K562 (cell line): Measurements from ENCODE around the gene KBTBD12. TPM values are rescaled to one million over a fixed set of nuclear protein-coding genes. Genes with fewer than 3 reads are reported as not detected.

Experiments used
- ASH1L ChIP-seq: fragments of 450-650 bp; IDR thresholded peaks from 2 replicates; pipeline ENCODE4 v1.6.1; 2018; ENCODE audit warnings: borderline replicate concordance, mild to moderate bottlenecking, low read depth; ENCODE audit not compliant: partially characterized antibody
- GATAD2B ChIP-seq: fragments of 450-650 bp; IDR thresholded peaks from 2 replicates; pipeline ENCODE4 v1.6.1; 2017; ENCODE audit warnings: mild to moderate bottlenecking, borderline replicate concordance
- MNT ChIP-seq, 2 experiments: fragments of 450-650 bp; conservative IDR thresholded peaks; 2 replicates each; pipeline ENCODE4 v1.6.1; 2017; ENCODE audit warnings: mild to moderate bottlenecking in 2 of 2, moderate library complexity in 2 of 2
- SNRNP70 ChIP-seq: fragments of 200-400 bp; formaldehyde crosslinking; optimal IDR thresholded peaks from 2 replicates; pipeline ENCODE3; 2017; ENCODE audit warnings: low read depth, low read length
- TAF1 ChIP-seq: IDR thresholded peaks from 2 replicates; pipeline ENCODE4 v1.6.1; 2011; ENCODE audit warnings: mild to moderate bottlenecking, low read length, moderate library complexity; ENCODE audit not compliant: insufficient read depth, control insufficient read depth, severe bottlenecking; ENCODE audit errors: extremely low read depth
- TFAM ChIP-seq: fragments of 250-450 bp; sonication (Bioruptor Pico); conservative IDR thresholded peaks from 2 replicates; pipeline ENCODE4 v1.5.0; 2021; ENCODE audit warnings: mild to moderate bottlenecking, moderate library complexity
- TSHZ1 ChIP-seq: fragments of 250-450 bp; sonication (Bioruptor Pico); IDR thresholded peaks from 2 replicates; pipeline ENCODE4 v1.4.0; 2020; ENCODE audit warnings: mild to moderate bottlenecking, moderate library complexity
- ZNF347 ChIP-seq: fragments of 450-650 bp; formaldehyde crosslinking; IDR thresholded peaks from 2 replicates; pipeline ENCODE4 v1.4.0; 2020; ENCODE audit warnings: low read depth, mild to moderate bottlenecking, moderate library complexity
- ZNF395 ChIP-seq: fragments of 200-800 bp; sonication (Bioruptor generic); IDR thresholded peaks from 2 replicates; pipeline ENCODE4 v1.6.1; 2017; ENCODE audit warnings: missing genetic modification characterization, missing compliant biosample characterization
- ZNF77 ChIP-seq: fragments of 250-450 bp; sonication (Bioruptor Pico); IDR thresholded peaks from 2 replicates; pipeline ENCODE4 v1.5.0; 2020
- polyA plus RNA-seq, 8 experiments: library from polyadenylated mRNA; depleted of rRNA in 4 of 8; stranded (reverse) in 5 of 8; unstranded in 3 of 8; fragments of >200 nt; fragmentation: Nextera tagmentation in 2 of 8; fragmentation: Illumina TruSeq in 1 of 8; extraction: Ambion mirVana in 2 of 8; extraction: Trizol in 1 of 8; gene quantifications; 2 replicates each; pipeline versions ENCODE4 v1.2.1 to v1.2.3, GENCODE V29; 2011 to 2014; ENCODE audit warnings: inconsistent platforms in 1 of 8, missing spikeins in 1 of 8
- total RNA-seq, 7 experiments: library from RNA; depleted of rRNA in 6 of 7; stranded (reverse); fragments of >200 nt in 6 of 7; fragmentation: Illumina TruSeq in 2 of 7; extraction: Trizol in 2 of 7; gene quantifications; 2 replicates each; pipeline versions ENCODE4 v1.2.1 to v1.2.3, GENCODE V29; 2011 to 2021; ENCODE audit warnings: low replicate concordance in 1 of 7
- TF ChIP-seq, protein P1 (sequence below), 2 experiments: fragments of 200-800 bp in 1 of 2; sonication (Bioruptor generic) in 1 of 2; sonication (generic) in 1 of 2; formaldehyde crosslinking in 1 of 2; IDR thresholded peaks in 1 of 2; conservative IDR thresholded peaks in 1 of 2; 2 replicates each; pipeline versions ENCODE4 v1.5.0 to v1.6.1; 2016 to 2020; ENCODE audit warnings: missing compliant biosample characterization in 1 of 2, missing genetic modification characterization in 1 of 2, missing genetic modification reagents in 1 of 2
- TF ChIP-seq, protein P2 (sequence below), 3 experiments: fragments of 200-800 bp in 1 of 3; sonication (Bioruptor generic) in 1 of 3; sonication (generic) in 1 of 3; formaldehyde crosslinking in 1 of 3; IDR thresholded peaks; 2 replicates each; pipeline versions ENCODE4 v1.6.1 to v1.8.0; 2016 to 2022; ENCODE audit warnings: mild to moderate bottlenecking in 2 of 3, missing compliant biosample characterization in 2 of 3, missing genetic modification characterization in 2 of 3, missing genetic modification reagents in 1 of 3

Gene KBTBD12
- total and polyA plus RNA-seq, 9 of the 15 experiments (the other 6 are each of a cell fraction or from before 2014, with no cell fraction given): not detected

DNA sequence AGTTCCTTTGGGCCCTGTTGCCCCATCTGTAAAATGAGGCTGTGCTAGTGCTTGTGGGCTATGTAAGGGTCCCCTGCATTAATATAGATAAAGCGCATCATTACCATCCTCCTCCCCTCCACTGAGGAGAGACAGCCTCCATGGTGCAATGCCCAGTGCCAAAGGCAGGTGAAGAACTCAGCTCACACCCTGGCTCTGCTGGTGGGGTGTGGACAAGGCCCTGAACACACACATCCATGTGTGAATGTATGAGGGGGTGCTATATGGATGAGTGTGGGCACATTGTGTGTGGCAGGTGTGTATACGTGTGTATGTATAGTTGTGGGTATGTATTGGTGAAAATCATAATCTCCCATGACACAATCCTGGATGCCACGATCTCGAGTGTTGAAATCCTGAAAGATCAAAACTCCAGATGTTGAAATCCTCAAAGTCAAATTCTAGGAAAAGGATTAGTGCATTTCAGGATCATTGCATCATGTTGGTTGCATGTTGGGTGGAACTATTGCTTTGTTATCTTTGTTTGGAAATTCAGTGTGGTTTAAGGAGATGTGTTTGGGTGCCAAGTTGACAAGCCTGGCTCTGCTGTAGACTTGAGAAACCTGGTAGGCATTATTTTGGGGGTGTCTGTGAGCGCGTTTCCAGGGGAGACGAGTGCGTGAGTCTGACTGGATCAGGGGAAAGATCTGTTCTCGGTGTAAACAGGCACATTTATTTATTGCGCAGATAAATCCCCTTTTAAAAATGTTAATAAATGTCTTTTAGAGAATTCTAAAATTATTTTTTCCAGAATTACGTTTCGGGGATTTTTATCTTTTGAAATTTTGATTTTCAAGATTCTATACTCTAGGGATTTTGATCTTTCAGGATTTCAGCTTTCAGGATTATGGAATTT lies 95.2 kb downstream of the KBTBD12 start (continued):
- no peak for TF ChIP-seq MNT (conservative IDR thresholded peaks at IDR 0.05)
- no peak for TF ChIP-seq ZNF77 (CRISPR knock-in tag)
- no peak for TF ChIP-seq GATAD2B
- TF ChIP-seq, protein P1, sequence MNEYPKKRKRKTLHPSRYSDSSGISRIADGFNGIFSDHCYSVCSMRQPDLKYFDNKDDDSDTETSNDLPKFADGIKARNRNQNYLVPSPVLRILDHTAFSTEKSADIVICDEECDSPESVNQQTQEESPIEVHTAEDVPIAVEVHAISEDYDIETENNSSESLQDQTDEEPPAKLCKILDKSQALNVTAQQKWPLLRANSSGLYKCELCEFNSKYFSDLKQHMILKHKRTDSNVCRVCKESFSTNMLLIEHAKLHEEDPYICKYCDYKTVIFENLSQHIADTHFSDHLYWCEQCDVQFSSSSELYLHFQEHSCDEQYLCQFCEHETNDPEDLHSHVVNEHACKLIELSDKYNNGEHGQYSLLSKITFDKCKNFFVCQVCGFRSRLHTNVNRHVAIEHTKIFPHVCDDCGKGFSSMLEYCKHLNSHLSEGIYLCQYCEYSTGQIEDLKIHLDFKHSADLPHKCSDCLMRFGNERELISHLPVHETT (CRISPR knock-in tag; conservative IDR thresholded peaks at IDR 0.05 in 1 of 2, IDR thresholded peaks at IDR 0.05 in 1 of 2): no peak
- TF ChIP-seq SNRNP70: no peak
- no peak for TF ChIP-seq ASH1L
- TF ChIP-seq TAF1: no peak
- no peak for TF ChIP-seq TSHZ1 (CRISPR knock-in tag)
- TF ChIP-seq ZNF395 (CRISPR knock-in tag): peak; percentile 52; the same call in 1 of the 2 replicates
- TF ChIP-seq ZNF347 (CRISPR knock-in tag): no peak
- TF ChIP-seq, protein P2, sequence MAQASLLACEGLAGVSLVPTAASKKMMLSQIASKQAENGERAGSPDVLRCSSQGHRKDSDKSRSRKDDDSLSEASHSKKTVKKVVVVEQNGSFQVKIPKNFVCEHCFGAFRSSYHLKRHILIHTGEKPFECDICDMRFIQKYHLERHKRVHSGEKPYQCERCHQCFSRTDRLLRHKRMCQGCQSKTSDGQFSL (CRISPR knock-in tag; IDR thresholded peaks at IDR 0.05): no peak
- TF ChIP-seq, protein P2 (tag; IDR thresholded peaks at IDR 0.05): no peak
- no peak for TF ChIP-seq TFAM (CRISPR knock-in tag)
